ENCODE results near the gene ANKRD65. TPM values are rescaled to one million over a fixed set of nuclear protein-coding genes. Genes with fewer than 3 reads are reported as not detected.
A peak's percentile ranks its signal among the peaks of the same experiment; 100 is the strongest.
"Not testable (repeated sequence)": the region's sequence is repeated elsewhere in the genome, so short reads cannot be mapped to it uniquely, and the experiment has no call there.

The ANKRD65 gene
- total and polyA plus RNA-seq, 4 donors = 13.5 to 54.2 (median 31.9) TPM

DNA sequence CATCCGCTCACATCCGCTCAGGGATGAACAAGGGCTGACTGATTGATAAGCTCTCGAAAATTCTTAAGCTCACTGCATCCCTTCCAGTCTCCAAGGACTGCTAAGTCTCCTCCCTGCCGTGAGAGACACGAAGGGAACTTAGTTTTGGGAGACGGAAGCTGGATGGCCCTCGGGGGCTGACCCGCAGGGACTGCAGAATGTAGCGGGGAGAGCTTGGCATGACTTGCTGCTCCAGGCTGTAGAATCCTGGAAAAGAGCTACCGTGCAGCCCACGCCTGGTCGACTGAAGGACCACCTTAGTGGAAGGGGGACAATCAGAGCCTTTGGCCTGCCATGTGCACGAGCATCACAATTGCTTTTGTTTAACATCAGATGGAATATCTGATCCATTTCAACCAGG is 5.3 kb downstream of the ANKRD65 start:
- no peak overlapping the region for H3K9ac ChIP-seq (ENCODE audit: insufficient read depth in 1 of 2, low read length in 2 of 2)
- no peak overlapping the region for H3K4me3 ChIP-seq
- WGBS, 2 donors = 77 to 85% methylated on average over 13 of the region's 13 CpGs

DNA sequence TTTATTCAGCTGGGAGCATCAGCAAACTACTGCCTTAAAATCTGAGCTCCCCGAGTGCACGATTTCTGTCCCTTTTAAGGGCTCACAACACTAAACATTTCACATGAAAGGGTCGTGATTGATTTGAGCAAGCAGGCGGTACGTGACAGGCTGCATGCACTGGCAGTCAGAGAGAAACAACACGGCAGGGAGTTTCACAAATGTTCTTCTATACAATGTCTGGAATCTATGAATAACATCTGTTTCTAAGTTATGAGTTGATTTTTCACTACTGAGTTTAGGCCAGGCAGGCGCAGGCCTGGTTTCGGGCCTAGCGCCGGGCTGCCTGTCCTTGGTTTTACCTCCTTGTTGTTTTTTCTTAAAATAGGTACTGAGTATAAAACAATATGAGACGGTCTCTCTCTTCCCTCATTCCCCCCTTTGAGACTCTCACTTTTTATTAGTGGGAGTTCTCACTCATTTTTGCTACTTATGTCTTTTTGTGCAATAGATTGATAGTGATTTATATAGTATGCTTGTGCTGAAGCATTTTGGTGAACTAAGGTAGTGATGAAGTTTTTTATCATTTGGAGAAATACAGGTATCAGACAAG is 8.7 kb downstream of the ANKRD65 start:
- DNase-seq; H3K4me3 ChIP-seq; H3K9me3 ChIP-seq (ENCODE audit: control insufficient read depth in 4 of 4, insufficient read depth in 3 of 4, low read length in 3 of 4); H3K27ac ChIP-seq (ENCODE audit: low read depth in 1 of 2, low read length in 1 of 2); H3K4me1 ChIP-seq (ENCODE audit: control insufficient read depth in 5 of 5, insufficient read depth in 5 of 5, low read length in 5 of 5); H3K36me3 ChIP-seq (ENCODE audit: control insufficient read depth in 4 of 4, insufficient read depth in 4 of 4, low read length in 4 of 4); H3K9ac ChIP-seq (ENCODE audit: insufficient read depth in 1 of 2, low read length in 2 of 2); H3K27me3 ChIP-seq (ENCODE audit: control insufficient read depth in 3 of 3, insufficient read depth in 3 of 3, low read length in 2 of 3); ATAC-seq (ENCODE audit: insufficient read depth, low FRiP score): not testable (repeated sequence)
- 93 to 97% methylated on average over 11 of the region's 11 CpGs for WGBS, 2 donors

More for the DNA sequence above, 5.3 kb downstream of the ANKRD65 start:
- Histone ChIP-seq H3K36me3 (ENCODE audit: control insufficient read depth in 4 of 4, insufficient read depth in 4 of 4, low read length in 4 of 4) (no peaks in the 10 kb centered on the region), H3K4me1 (ENCODE audit: control insufficient read depth in 5 of 5, insufficient read depth in 5 of 5, low read length in 5 of 5) (peaks cover 0 to 8% (median 0%) of the 10 kb centered on the region in 5 donors), H3K9me3 (ENCODE audit: control insufficient read depth in 4 of 4, insufficient read depth in 3 of 4, low read length in 3 of 4) (peaks cover 0 to 2% (median 0%) of the 10 kb centered on the region in 4 donors), H3K27ac (ENCODE audit: low read depth in 1 of 2, low read length in 1 of 2) (no peak overlapping the region), H3K27me3 (ENCODE audit: control insufficient read depth in 3 of 3, insufficient read depth in 3 of 3, low read length in 2 of 3) (no peaks in the 10 kb centered on the region)
- TF ChIP-seq, protein P1, sequence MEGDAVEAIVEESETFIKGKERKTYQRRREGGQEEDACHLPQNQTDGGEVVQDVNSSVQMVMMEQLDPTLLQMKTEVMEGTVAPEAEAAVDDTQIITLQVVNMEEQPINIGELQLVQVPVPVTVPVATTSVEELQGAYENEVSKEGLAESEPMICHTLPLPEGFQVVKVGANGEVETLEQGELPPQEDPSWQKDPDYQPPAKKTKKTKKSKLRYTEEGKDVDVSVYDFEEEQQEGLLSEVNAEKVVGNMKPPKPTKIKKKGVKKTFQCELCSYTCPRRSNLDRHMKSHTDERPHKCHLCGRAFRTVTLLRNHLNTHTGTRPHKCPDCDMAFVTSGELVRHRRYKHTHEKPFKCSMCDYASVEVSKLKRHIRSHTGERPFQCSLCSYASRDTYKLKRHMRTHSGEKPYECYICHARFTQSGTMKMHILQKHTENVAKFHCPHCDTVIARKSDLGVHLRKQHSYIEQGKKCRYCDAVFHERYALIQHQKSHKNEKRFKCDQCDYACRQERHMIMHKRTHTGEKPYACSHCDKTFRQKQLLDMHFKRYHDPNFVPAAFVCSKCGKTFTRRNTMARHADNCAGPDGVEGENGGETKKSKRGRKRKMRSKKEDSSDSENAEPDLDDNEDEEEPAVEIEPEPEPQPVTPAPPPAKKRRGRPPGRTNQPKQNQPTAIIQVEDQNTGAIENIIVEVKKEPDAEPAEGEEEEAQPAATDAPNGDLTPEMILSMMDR (IDR thresholded peaks at IDR 0.05; ENCODE audit: control extremely low read depth, extremely low read depth) = no peak
- DNase-seq (no peak), ATAC-seq (ENCODE audit: insufficient read depth, low FRiP score) (no peak)

DNA sequence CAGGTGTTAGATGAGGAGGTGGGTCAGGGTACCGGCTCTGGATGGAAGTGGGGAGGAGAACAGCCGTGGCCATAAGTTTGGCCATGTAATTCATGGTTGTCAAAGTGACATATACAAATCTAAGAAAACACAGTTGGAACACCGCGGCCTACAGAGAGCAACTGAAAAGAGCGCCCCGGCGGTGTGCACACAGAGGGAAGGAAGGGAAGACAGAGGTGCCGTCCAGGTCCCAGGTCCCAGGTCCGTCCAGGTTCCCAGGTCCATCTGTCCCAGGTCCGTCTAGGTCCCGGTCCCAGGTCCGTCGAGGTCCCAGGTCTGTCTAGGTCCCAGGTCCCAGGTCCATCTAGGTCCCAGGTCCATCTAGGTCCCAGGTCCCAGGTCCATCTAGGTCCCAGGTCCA is 9.4 kb downstream of the ANKRD65 start:
- no peaks in the 10 kb centered on the region for H3K27me3 ChIP-seq (ENCODE audit: control insufficient read depth in 3 of 3, insufficient read depth in 3 of 3, low read length in 2 of 3)
- DNase-seq (no peak), ATAC-seq (ENCODE audit: insufficient read depth, low FRiP score) (no peak)
- H3K4me3 ChIP-seq = no peak overlapping the region
- H3K9me3 ChIP-seq (ENCODE audit: control insufficient read depth in 4 of 4, insufficient read depth in 3 of 4, low read length in 3 of 4) = no peaks in the 10 kb centered on the region
- H3K9ac ChIP-seq (ENCODE audit: insufficient read depth in 1 of 2, low read length in 2 of 2) = no peak overlapping the region
- peaks cover 4 to 10% (median 6%) of the 10 kb centered on the region in 5 donors for H3K4me1 ChIP-seq (ENCODE audit: control insufficient read depth in 5 of 5, insufficient read depth in 5 of 5, low read length in 5 of 5)
- H3K27ac ChIP-seq (ENCODE audit: low read depth in 1 of 2, low read length in 1 of 2) = peak overlapping the region in 1 of 2 donors; percentile 17
- TF ChIP-seq, protein P1 (IDR thresholded peaks at IDR 0.05; ENCODE audit: control extremely low read depth, extremely low read depth) = no peak
- peaks cover 0 to 2% (median under 1%) of the 10 kb centered on the region in 4 donors for H3K36me3 ChIP-seq (ENCODE audit: control insufficient read depth in 4 of 4, insufficient read depth in 4 of 4, low read length in 4 of 4)
- 94 to 97% methylated on average over 13 of the region's 13 CpGs for WGBS, 2 donors

DNA sequence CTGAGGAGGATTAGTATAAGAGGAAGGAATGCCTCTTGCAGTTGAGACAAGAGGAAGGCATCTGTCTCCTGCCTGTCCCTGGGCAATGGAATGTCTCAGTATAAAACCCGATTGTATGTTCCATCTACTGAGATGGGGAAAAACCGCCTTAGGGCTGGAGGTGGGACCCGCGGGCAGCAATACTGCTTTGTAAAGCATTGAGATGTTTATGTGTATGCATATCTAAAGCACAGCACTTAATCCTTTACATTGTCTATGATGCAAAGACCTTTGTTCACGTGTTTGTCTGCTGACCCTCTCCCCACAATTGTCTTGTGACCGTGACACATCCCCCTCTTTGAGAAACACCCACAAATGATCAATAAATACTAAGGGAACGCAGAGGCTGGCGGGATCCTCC is 10.8 kb downstream of the ANKRD65 start:
- H3K9me3 ChIP-seq (ENCODE audit: control insufficient read depth in 4 of 4, insufficient read depth in 3 of 4, low read length in 3 of 4); ATAC-seq (ENCODE audit: insufficient read depth, low FRiP score); H3K4me3 ChIP-seq; DNase-seq; H3K27me3 ChIP-seq (ENCODE audit: control insufficient read depth in 3 of 3, insufficient read depth in 3 of 3, low read length in 2 of 3); H3K9ac ChIP-seq (ENCODE audit: insufficient read depth in 1 of 2, low read length in 2 of 2); H3K27ac ChIP-seq (ENCODE audit: low read depth in 1 of 2, low read length in 1 of 2); H3K36me3 ChIP-seq (ENCODE audit: control insufficient read depth in 4 of 4, insufficient read depth in 4 of 4, low read length in 4 of 4): not testable (repeated sequence)
- H3K4me1 ChIP-seq (ENCODE audit: control insufficient read depth in 5 of 5, insufficient read depth in 5 of 5, low read length in 5 of 5) = peaks cover 6 to 20% (median 14%) of the 10 kb centered on the region in 5 donors
- 73 to 80% methylated on average over 8 of the region's 8 CpGs for WGBS, 2 donors
